ENCODE data around the gene PLCD3. TPM values are rescaled to one million over a fixed set of nuclear protein-coding genes. Genes with fewer than 3 reads are reported as not detected.
A peak's percentile ranks its signal among the peaks of the same experiment; 100 is the strongest.

PLCD3 gene
- total RNA-seq, 2 donors from 2014 or later: 34.8 to 42.9 TPM

DNA sequence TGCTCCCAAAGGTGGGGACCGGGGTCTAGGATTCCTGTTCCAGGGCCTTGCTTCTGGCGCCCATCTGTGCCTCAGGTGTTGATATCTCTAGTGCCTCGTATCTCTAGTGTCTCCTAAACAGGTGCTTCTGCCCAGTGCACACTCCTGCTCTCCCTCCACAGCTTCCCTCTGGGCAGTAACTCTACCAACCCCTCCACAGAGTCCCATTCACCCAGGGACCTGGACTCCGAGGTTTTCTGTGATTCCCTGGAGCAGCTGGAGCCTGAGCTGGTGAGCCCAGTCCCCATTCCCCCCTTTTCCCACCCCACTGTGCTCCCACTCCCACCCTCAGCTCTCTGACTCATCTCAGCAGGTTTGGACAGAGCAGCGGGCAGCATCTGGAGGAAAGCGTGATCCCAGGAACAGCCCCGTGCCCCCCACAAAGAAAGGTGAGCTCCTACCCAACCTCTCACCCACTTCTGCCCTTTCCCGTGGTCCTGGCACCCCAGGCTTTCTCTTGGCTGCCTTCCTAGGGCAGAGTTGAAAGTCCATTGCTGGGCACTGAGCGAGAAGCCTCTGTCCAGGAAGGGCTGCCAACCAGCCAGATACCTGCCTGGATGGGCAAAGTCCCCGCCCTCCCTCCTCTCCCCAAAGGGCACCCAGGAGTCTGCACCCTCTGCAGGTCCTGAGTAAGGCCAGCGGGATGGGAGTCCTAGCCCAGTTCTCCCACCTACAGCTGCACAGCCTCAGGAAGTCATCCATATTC lies 5.4 kb upstream of the PLCD3 start:
- H3K4me3 Mint-ChIP-seq: no peak overlapping the region
- DNase-seq: peak; percentile 52
- TF ChIP-seq, protein P1, sequence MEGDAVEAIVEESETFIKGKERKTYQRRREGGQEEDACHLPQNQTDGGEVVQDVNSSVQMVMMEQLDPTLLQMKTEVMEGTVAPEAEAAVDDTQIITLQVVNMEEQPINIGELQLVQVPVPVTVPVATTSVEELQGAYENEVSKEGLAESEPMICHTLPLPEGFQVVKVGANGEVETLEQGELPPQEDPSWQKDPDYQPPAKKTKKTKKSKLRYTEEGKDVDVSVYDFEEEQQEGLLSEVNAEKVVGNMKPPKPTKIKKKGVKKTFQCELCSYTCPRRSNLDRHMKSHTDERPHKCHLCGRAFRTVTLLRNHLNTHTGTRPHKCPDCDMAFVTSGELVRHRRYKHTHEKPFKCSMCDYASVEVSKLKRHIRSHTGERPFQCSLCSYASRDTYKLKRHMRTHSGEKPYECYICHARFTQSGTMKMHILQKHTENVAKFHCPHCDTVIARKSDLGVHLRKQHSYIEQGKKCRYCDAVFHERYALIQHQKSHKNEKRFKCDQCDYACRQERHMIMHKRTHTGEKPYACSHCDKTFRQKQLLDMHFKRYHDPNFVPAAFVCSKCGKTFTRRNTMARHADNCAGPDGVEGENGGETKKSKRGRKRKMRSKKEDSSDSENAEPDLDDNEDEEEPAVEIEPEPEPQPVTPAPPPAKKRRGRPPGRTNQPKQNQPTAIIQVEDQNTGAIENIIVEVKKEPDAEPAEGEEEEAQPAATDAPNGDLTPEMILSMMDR (conservative IDR thresholded peaks at IDR 0.05): no peak

DNA sequence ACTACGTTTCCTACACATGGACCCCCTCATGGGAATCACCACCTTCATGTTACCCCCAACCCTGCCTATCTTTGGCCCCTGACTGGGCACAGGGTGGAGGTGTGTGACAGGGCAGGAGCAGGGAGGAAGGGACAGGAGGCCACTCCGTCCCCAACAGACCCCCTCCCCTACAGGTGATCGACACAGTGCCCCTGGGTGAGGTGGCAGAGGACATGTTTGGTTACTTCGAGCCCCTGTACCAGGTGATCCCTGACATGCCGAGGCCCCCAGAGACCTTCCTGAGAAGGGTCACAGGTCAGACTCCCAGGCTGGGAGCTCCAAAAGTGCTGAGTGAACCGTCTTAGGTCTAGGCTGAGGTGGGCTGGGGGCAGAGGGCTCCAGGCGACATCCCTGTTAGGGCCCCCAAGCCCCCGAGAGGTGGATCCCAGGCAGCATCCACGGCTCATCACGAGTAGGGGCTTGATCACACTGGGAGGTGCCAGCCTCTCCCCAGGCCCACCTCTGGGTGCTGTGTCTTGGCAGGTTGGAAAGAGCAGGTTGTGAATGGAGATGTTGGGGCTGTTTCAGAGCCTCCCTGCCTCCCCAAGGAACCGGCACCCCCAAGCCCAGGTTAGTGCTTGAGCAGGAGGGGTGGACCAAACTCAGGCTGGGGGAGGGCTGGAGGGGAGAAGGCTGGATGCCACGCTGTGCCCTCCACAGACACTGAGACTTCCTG lies 4.7 kb upstream of the PLCD3 start:
- H3K27me3 Mint-ChIP-seq (ENCODE audit: insufficient read depth): no peaks in the 10 kb centered on the region
- peak; percentile 50 for DNase-seq
- Histone ChIP-seq H3K4me3 (ENCODE audit: low read length) (no peak overlapping the region), H3K4me1 (ENCODE audit: control insufficient read depth, insufficient read depth, low read length) (peaks cover 9% of the 10 kb centered on the region), H3K27me3 (ENCODE audit: control insufficient read depth, insufficient read depth, low read length, poor library complexity, severe bottlenecking) (no peaks in the 10 kb centered on the region), H3K9ac (ENCODE audit: extremely low read depth, low read length, poor library complexity, severe bottlenecking) (no peak overlapping the region), H3K36me3 (ENCODE audit: control insufficient read depth, insufficient read depth, low read length) (no peaks in the 10 kb centered on the region), H3K9me3 (ENCODE audit: control insufficient read depth, low read length) (no peaks in the 10 kb centered on the region), H3K27ac (ENCODE audit: low read depth, low read length) (no peak overlapping the region)
- TF ChIP-seq, protein P1 (conservative IDR thresholded peaks at IDR 0.05): no peak
- no peak overlapping the region for H3K4me3 Mint-ChIP-seq
- H3K4me1 Mint-ChIP-seq: peaks cover 11% of the 10 kb centered on the region
- WGBS, 2 experiments (ENCODE audit: insufficient coverage in 1 of 2, insufficient read length in 1 of 2): 92 to 98% methylated on average over 7 to 11 of the region's 12 CpGs
- no peaks in the 10 kb centered on the region for H3K9me3 Mint-ChIP-seq
- H3K36me3 Mint-ChIP-seq (ENCODE audit: low read depth): peaks cover 7% of the 10 kb centered on the region
- no peak overlapping the region for H3K27ac Mint-ChIP-seq

More for the DNA sequence above, 5.4 kb upstream of the PLCD3 start:
- no peaks in the 10 kb centered on the region for H3K36me3 ChIP-seq (ENCODE audit: control insufficient read depth, insufficient read depth, low read length)
- H3K9me3 ChIP-seq (ENCODE audit: control insufficient read depth, low read length): no peaks in the 10 kb centered on the region
- no peaks in the 10 kb centered on the region for H3K27me3 ChIP-seq (ENCODE audit: control insufficient read depth, insufficient read depth, low read length, poor library complexity, severe bottlenecking)
- Mint-ChIP-seq H3K4me1 (peaks cover 12% of the 10 kb centered on the region), H3K9me3 (no peaks in the 10 kb centered on the region), H3K36me3 (ENCODE audit: low read depth) (peaks cover 7% of the 10 kb centered on the region), H3K27me3 (ENCODE audit: insufficient read depth) (no peaks in the 10 kb centered on the region), H3K27ac (no peak overlapping the region)
- H3K4me3 ChIP-seq (ENCODE audit: low read length): no peak overlapping the region
- H3K4me1 ChIP-seq (ENCODE audit: control insufficient read depth, insufficient read depth, low read length): peaks cover 9% of the 10 kb centered on the region
- H3K27ac ChIP-seq (ENCODE audit: low read depth, low read length): no peak overlapping the region
- H3K9ac ChIP-seq (ENCODE audit: extremely low read depth, low read length, poor library complexity, severe bottlenecking): no peak overlapping the region
- 86 to 88% methylated on average over 7 to 11 of the region's 11 CpGs for WGBS, 2 experiments (ENCODE audit: insufficient coverage in 1 of 2, insufficient read length in 1 of 2)

- Mint-ChIP-seq H3K9me3 (no peaks in the 10 kb centered on the region), H3K4me1 (peaks cover 14% of the 10 kb centered on the region), H3K27ac (peak overlapping the region; percentile 17), H3K27me3 (ENCODE audit: insufficient read depth) (no peaks in the 10 kb centered on the region), H3K4me3 (peak overlapping the region; percentile 62), H3K36me3 (ENCODE audit: low read depth) (peaks cover 7% of the 10 kb centered on the region)
- H3K9ac ChIP-seq (ENCODE audit: extremely low read depth, low read length, poor library complexity, severe bottlenecking): peak overlapping the region; percentile 6
- H3K4me3 ChIP-seq (ENCODE audit: low read length): peak overlapping the region; percentile 78
- 88% methylated on average over 18 to 21 of the region's 21 CpGs for WGBS, 2 experiments (ENCODE audit: insufficient coverage in 1 of 2, insufficient read length in 1 of 2)
- DNase-seq: no peak
- no peaks in the 10 kb centered on the region for H3K36me3 ChIP-seq (ENCODE audit: control insufficient read depth, insufficient read depth, low read length)
- TF ChIP-seq, protein P1 (conservative IDR thresholded peaks at IDR 0.05): no peak
- H3K9me3 ChIP-seq (ENCODE audit: control insufficient read depth, low read length): no peaks in the 10 kb centered on the region
- no peak overlapping the region for H3K27ac ChIP-seq (ENCODE audit: low read depth, low read length)
- no peaks in the 10 kb centered on the region for H3K27me3 ChIP-seq (ENCODE audit: control insufficient read depth, insufficient read depth, low read length, poor library complexity, severe bottlenecking)
- H3K4me1 ChIP-seq (ENCODE audit: control insufficient read depth, insufficient read depth, low read length): peaks cover 9% of the 10 kb centered on the region
These were observed 3.9 kb upstream of the PLCD3 start for GRCh38 chr17:45135978-45136791.

Data from endodermal cell (in vitro differentiated cells).